CD4-positive, alpha-beta T cell (primary cell): Measurements from ENCODE around the gene KIF20A. TPM values are rescaled to one million over a fixed set of nuclear protein-coding genes. Genes with fewer than 3 reads are reported as not detected.

ENCODE experiments used
- ATAC-seq: fragments of 200-7000 bp; cut with Tn5 transposase; one replicate; pipeline ENCODE4 v1.10.0; 2022; ENCODE audit warnings: mild to moderate bottlenecking; ENCODE audit not compliant: poor library complexity
- CTCF ChIA-PET: fragments of 350-600 bp; sonication (Branson Sonifier 250); formaldehyde crosslinking; loops from one replicate; lab custom pipeline; 2021; ENCODE audit warnings: antibody characterized with exemption, inconsistent platforms; lab: Charles Lee
- POLR2A ChIA-PET: fragments of 350-600 bp; sonication (Branson Sonifier 250); formaldehyde crosslinking; loops from one replicate; lab custom pipeline; 2021; ENCODE audit warnings: antibody characterized with exemption, inconsistent platforms; lab: Charles Lee
- DNase-seq, 14 experiments: peaks; one replicate each; pipeline ENCODE4 v3.0.0-alpha.2; 2013 to 2020; ENCODE audit warnings: mixed read lengths in 2 of 14
- H3K27ac ChIP-seq, 2 donors: one replicate each; pipeline versions ENCODE4 v1.5.1 to v1.7.0; 2013; ENCODE audit warnings: low read length in 2 of 2, low read depth in 1 of 2, mild to moderate bottlenecking in 1 of 2
- H3K27me3 ChIP-seq, 2 experiments: 1 replicate in 1 of 2; 2 replicates in 1 of 2; pipeline versions ENCODE4 v1.6.1 to v1.7.0; 2013; ENCODE audit warnings: low read length in 2 of 2, control low read depth in 1 of 2, mild to moderate bottlenecking in 1 of 2, moderate library complexity in 1 of 2; ENCODE audit not compliant: insufficient read depth in 2 of 2, control insufficient read depth in 1 of 2
- H3K36me3 ChIP-seq: one replicate; pipeline ENCODE4 v1.6.1; 2013; ENCODE audit warnings: low read length, control low read depth; ENCODE audit not compliant: insufficient read depth
- H3K4me1 ChIP-seq: one replicate; pipeline ENCODE4 v1.6.1; 2013; ENCODE audit warnings: low read length, control low read depth; ENCODE audit not compliant: insufficient read depth
- H3K4me3 ChIP-seq: one replicate; pipeline ENCODE4 v1.5.1; 2013; ENCODE audit warnings: mild to moderate bottlenecking, low read length, moderate library complexity
- H3K9me3 ChIP-seq, 2 experiments: 1 replicate in 1 of 2; 2 replicates in 1 of 2; pipeline versions ENCODE4 v1.6.1 to v1.7.0; 2013; ENCODE audit warnings: low read length in 2 of 2, mild to moderate bottlenecking in 2 of 2, control low read depth in 1 of 2, moderate library complexity in 1 of 2; ENCODE audit not compliant: control insufficient read depth in 1 of 2, insufficient read depth in 1 of 2
- H3K27ac Mint-ChIP-seq: one replicate; pipeline ENCODE4 v1.8.0; 2020; ENCODE audit warnings: mixed read lengths
- H3K27me3 Mint-ChIP-seq: one replicate; pipeline ENCODE4 v1.8.0; 2021; ENCODE audit warnings: mixed read lengths
- H3K36me3 Mint-ChIP-seq: one replicate; pipeline ENCODE4 v1.8.0; 2021; ENCODE audit warnings: low read depth, mixed read lengths
- H3K4me1 Mint-ChIP-seq: one replicate; pipeline ENCODE4 v1.8.0; 2021; ENCODE audit warnings: low read depth, mixed read lengths
- H3K4me3 Mint-ChIP-seq: one replicate; pipeline ENCODE4 v1.8.0; 2020; ENCODE audit warnings: mild to moderate bottlenecking, mixed read lengths
- H3K9me3 Mint-ChIP-seq: one replicate; pipeline ENCODE4 v1.8.0; 2020; ENCODE audit warnings: mixed read lengths
- intact Hi-C, 2 experiments: fragments of 100-400 bp; cut with DNase I in 1 of 2; cut with micrococcal nuclease in 1 of 2; formaldehyde crosslinking; loops; one replicate each; pipeline versions ENCODE4 v1.15.1 to v1.9.0; 2023 to 2025; cut with DNase I, micrococcal nuclease
- polyA plus RNA-seq, 2 donors: library from polyadenylated mRNA; unstranded; fragments of 120-200 nt; gene quantifications; one replicate each; pipeline ENCODE4 v1.2.1, GENCODE V29; 2013
- total RNA-seq, 174 experiments: library from RNA in 2 of 174; stranded (reverse) in 2 of 174; gene quantifications; one replicate each; pipeline ENCODE4 v1.2.3 and lab custom pipeline; 2021 to 2026
- TF ChIP-seq, protein P1 (sequence below): fragments of 200-600 bp; IDR thresholded peaks from one replicate; pipeline ENCODE4 v1.8.0; 2022; ENCODE audit warnings: antibody characterized with exemption, mild to moderate bottlenecking

KIF20A gene
- total RNA-seq (not detected), total RNA-seq (lab: John Stamatoyannopoulos, UW) (0 to 117 (median 0.20) reads per million in 172 experiments)
- 0.71 TPM for polyA plus RNA-seq (2013, experiment 1 of 2)
- 1.5 TPM for polyA plus RNA-seq (2013, experiment 2 of 2)

DNA sequence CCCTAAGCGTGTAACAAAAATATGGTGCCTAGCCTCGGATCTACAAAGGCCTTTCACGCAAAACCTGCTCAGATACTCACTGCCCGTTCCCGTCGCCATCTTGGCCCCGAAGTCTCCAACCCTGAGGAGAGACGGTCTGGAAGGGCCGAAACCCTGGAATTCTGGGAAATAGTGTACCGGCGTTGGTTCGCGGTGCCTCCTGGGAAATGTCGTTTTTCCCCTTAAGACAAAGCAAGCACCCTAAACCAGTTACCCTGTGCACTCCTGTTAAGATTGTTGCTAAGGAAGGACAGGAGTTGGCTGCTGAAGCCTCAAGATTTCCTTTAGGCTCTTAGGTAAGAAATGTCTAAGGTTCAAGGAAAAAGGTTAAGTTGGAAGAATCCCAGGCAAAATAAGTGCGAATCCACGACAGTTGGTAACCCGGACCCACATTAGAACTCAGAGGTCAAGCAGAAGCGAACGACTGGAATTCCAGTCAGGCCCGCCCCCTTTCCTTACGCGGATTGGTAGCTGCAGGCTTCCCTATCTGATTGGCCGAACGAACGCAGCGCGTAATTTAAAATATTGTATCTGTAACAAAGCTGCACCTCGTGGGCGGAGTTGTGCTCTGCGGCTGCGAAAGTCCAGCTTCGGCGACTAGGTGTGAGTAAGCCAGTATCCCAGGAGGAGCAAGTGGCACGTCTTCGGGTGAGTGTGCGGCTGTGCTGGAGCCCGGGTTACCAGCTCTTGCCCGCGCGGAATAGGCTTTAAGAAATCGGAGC is at the start of gene KIF20A, which contains the start of gene BRD8:
KIF20A (plus strand) TSS at position 597 of the 761 bp plus-strand sequence. CDS start 569 bp downstream, outside the sequence.
BRD8 (minus strand) TSS at position 115 of the 761 bp plus-strand sequence; CDS start at position 99, 16 bp downstream.
- peak; percentile 86 for ATAC-seq
- H3K27ac Mint-ChIP-seq: no peak within 1 kb of the TSS
- H3K27ac ChIP-seq: peak within 1 kb of the TSS; percentile 55 to 76
- peaks cover 27% of the 10 kb centered on the region for H3K4me1 ChIP-seq
- no peaks in the 10 kb centered on the region for H3K27me3 Mint-ChIP-seq
- peaks cover 6% of the 10 kb centered on the region for H3K36me3 ChIP-seq
- no peak within 1 kb of the TSS for H3K4me3 Mint-ChIP-seq
- H3K9me3 Mint-ChIP-seq: no peaks in the 10 kb centered on the region
- DNase-seq: peak; percentile 77 to 94 (median 85)
- peaks cover 11% of the 10 kb centered on the region for H3K4me1 Mint-ChIP-seq
- intact Hi-C loops: loop anchor here (1.0 to 10.0 kb wide), 7 partner anchors 34 to 424 kb away; partner anchors contain the start of genes CDC23 (in 2 of the 2), CDC25C (in 1 of the 2), HNRNPA0 (in 1 of the 2) and KDM3B (in 1 of the 2)
- H3K27me3 ChIP-seq: no peaks in the 10 kb centered on the region
- ChIA-PET POLR2A (interaction anchor here (0.6 to 2.1 kb wide), 11 partner anchors 34 to 481 kb away, joined by 3 to 13 read pairs (median 4); partner anchors contain the start of genes CDC23, CDC25C, EGR1 and ETF1), CTCF (interaction anchor here (0.7 to 3.9 kb wide), 2 partner anchors 143 to 174 kb away, joined by 3 to 19 read pairs; partner anchors contain the start of gene KDM3B)
- H3K9me3 ChIP-seq: no peaks in the 10 kb centered on the region
- TF ChIP-seq, protein P1, sequence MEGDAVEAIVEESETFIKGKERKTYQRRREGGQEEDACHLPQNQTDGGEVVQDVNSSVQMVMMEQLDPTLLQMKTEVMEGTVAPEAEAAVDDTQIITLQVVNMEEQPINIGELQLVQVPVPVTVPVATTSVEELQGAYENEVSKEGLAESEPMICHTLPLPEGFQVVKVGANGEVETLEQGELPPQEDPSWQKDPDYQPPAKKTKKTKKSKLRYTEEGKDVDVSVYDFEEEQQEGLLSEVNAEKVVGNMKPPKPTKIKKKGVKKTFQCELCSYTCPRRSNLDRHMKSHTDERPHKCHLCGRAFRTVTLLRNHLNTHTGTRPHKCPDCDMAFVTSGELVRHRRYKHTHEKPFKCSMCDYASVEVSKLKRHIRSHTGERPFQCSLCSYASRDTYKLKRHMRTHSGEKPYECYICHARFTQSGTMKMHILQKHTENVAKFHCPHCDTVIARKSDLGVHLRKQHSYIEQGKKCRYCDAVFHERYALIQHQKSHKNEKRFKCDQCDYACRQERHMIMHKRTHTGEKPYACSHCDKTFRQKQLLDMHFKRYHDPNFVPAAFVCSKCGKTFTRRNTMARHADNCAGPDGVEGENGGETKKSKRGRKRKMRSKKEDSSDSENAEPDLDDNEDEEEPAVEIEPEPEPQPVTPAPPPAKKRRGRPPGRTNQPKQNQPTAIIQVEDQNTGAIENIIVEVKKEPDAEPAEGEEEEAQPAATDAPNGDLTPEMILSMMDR: no peak
- H3K4me3 ChIP-seq: peak within 1 kb of the TSS; percentile 94
- H3K36me3 Mint-ChIP-seq: peaks cover 23% of the 10 kb centered on the region

DNA sequence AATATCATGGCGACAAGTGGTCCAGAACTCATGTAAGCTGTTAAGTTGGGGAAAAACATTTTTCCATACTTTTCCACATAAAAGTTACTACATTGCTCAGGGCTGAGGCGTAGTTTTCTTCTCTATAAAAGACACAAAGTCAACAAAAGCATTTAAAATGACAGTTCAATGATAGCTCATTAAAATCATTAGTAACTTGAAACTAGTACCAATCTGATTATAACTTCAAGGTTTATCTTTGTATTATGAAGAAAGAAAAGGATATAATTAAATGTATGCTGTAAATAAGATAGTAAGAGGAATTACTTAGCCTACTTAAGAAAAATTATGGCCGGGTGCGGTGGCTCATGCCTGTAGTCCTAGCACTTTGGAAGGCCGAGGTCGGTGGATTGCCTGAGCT is 49.6 kb upstream of the KIF20A start:
- H3K4me1 ChIP-seq: no peaks in the 10 kb centered on the region
- peaks cover 0 to 4% of the 10 kb centered on the region in 2 experiments for H3K27me3 ChIP-seq
- intact Hi-C loops: no loop called here
- H3K9me3 Mint-ChIP-seq: no peaks in the 10 kb centered on the region
- DNase-seq (no peak), ATAC-seq (no peak)
- no peak overlapping the region for H3K27ac Mint-ChIP-seq
- H3K4me3 Mint-ChIP-seq: no peak overlapping the region
- TF ChIP-seq, protein P1: no peak
- peaks cover 14% of the 10 kb centered on the region for H3K27me3 Mint-ChIP-seq
- no peaks in the 10 kb centered on the region for H3K36me3 ChIP-seq
- H3K36me3 Mint-ChIP-seq: no peaks in the 10 kb centered on the region
- ChIA-PET CTCF (no interaction called here), POLR2A (no interaction called here)
- no peaks in the 10 kb centered on the region for H3K4me1 Mint-ChIP-seq
- no peaks in the 10 kb centered on the region for H3K9me3 ChIP-seq
- H3K27ac ChIP-seq: no peak overlapping the region
- H3K4me3 ChIP-seq: no peak overlapping the region

- DNase-seq (no peak), ATAC-seq (no peak)
- CTCF ChIA-PET: interaction anchor here (0.6 to 1.6 kb wide), 9 partner anchors 9 to 503 kb away, joined by 3 to 30 read pairs (median 5); partner anchors contain the start of gene KDM3B
- Mint-ChIP-seq H3K9me3 (no peaks in the 10 kb centered on the region), H3K4me3 (no peak overlapping the region), H3K4me1 (no peaks in the 10 kb centered on the region), H3K27ac (no peak overlapping the region), H3K36me3 (no peaks in the 10 kb centered on the region), H3K27me3 (peaks cover 15% of the 10 kb centered on the region)
- H3K4me3 ChIP-seq: no peak overlapping the region
- no peaks in the 10 kb centered on the region for H3K9me3 ChIP-seq
- H3K27me3 ChIP-seq: peaks cover 0 to 3% of the 10 kb centered on the region in 2 experiments
- POLR2A ChIA-PET: interaction anchor here (1.2 to 1.4 kb wide), 2 partner anchors 54 to 65 kb away, joined by 3 to 5 read pairs; no protein-coding TSS in a partner anchor
- TF ChIP-seq, protein P1: no peak
- no peaks in the 10 kb centered on the region for H3K4me1 ChIP-seq
- intact Hi-C loops: loop anchor here (2.0 to 5.0 kb wide), 4 partner anchors 95 to 810 kb away; no protein-coding TSS in a partner anchor
- no peaks in the 10 kb centered on the region for H3K36me3 ChIP-seq
- no peak overlapping the region for H3K27ac ChIP-seq
Observed at GRCh38 chr5:138132543-138132942, 46.4 kb upstream of the KIF20A start.
